NCI-H82 treated with DMSO at 0.1 percent for 48 hours (cell line): Measurements from ENCODE around the gene DOK1.
A peak's percentile ranks its signal among the peaks of the same experiment; 100 is the strongest.

Experiments
- DNase-seq: peaks from one replicate; lab custom pipeline; 2025; ENCODE audit not compliant: unreplicated experiment; lab: John Stamatoyannopoulos, UW

DOK1 gene

DNA sequence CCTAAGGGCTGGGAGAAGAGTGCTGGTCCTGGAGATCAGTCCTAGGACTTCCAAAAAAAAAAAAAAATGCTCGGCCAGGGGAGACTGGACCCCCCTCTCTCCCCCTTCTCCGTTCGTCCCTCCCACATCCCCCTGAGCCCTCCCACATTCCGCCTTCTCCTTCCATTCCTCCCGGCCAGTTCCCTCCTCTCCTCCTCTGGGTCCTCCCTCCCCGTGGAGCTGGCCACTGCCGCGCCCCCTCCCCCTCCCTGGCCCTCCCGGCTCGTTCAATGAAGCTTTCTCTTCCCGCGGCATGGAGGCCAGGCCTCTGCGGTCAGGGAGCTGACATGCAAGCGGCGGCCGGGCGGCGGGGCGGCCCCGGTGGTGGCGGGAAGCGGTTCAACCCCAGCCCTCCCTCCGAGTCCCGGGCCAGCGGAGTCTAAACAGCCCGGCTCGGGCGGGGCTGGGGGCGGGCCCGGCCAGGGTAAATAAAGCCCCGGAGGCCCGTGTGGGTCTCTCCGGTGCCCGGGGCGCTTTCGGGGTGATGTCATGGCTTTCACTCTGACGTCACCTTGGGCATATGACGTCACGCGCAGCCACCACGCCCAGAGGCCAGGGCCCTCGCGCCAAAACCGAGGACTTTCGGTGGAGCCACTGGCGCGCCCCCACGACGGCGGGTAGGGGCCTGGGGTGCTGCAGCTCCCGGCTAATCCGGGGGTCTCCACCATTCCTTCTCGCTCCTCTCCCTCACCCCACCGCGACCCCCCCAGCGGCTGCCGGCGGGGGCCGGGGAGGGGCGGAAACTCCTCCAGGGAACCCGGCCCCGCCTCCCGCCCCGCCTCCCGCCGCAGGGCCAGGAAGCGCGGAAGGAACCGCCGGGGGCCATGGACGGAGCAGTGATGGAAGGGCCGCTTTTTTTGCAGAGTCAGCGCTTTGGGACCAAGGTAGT lies at the start of gene DOK1, which contains the start of gene LOXL3:
Gene DOK1 (plus strand): TSS at position 829 of the 928 bp plus-strand sequence. CDS start 35 bp downstream, at position 864.
Gene LOXL3 (minus strand): TSS at position 51 of the 928 bp plus-strand sequence. CDS start 1,308 bp downstream, outside the sequence.
- DNase-seq, result peak; percentile 53

DNA sequence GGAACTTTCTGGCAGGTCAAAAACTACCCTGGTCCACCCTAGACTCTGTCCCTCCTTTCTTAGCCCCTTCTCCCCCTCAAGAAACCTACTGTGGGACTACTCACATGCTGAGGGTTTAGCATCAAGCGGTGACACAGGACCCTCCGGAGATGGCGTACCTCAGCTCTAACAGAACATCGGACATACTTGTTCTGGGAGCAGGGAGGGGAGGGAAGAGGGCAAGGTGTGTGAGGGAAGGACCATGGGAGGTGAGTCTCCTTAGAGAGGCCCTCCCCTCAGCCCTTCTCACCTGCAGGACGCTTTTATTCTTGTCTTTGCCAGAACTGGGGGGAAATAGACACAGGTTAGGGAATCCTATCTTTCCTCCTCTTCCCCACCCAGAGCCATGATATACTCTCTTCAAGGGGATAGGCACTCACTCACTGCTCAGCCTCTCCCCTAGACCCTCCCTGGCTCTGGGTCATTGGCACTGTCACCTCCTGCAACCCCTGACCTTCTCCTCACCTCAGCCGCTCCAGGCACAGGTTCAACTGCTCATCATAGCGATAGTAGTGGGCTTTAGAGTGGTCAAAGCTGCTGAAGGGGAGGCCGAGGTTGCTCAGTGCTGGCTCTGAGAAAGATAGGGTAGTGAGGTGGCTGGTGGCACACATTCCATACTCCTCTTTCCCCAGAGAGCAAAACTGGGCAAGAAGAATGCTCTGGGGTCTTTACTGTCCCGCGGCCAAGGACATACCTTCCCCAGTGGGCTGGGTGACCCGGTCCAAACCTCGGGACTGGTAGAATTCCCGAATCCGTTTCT lies 48.9 kb upstream of the DOK1 start:
- DNase-seq, result no peak

DNA sequence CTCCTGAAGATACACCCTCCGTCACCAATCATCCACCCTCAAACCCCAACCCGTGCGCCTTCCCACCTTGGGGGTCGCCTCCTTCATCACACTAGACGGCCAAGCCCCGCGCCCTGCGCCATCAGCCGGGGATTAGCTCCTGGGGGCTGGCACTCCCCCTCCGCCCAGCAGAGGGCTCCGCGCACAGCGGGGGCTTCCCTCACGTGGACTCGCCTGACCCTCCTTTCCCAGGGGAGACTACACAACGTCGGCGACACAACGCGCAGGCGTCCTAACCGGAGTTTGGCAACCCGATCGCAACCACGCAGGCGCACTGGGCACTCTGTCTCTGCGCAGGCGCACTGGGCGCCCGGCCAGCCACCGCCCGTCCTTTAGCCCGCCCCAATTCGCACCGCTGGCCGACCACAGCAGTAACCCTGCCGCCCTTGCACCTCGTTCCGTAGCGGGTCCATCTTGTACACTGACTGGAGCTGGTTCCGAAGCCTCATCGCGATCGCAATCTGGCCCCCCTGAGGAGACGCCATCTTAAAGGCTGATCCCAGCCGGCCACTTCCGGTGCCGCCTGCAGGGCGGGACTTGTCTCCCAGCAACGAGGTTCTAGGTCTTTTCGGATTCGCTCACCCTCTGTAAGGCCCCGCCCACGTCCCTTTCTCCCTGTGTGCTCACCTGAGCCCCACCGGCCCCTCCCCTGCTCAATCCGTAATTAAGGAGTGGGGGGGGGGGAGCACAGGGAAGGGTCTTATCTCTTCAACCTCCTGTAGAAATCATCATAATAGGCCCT lies 47.2 kb upstream of the DOK1 start, which contains the start of gene PCGF1:
Gene PCGF1 (minus strand): TSS at position 551 of the 781 bp plus-strand sequence. CDS start 27 bp downstream, at position 524.
- peak; percentile 99 for DNase-seq

DNA sequence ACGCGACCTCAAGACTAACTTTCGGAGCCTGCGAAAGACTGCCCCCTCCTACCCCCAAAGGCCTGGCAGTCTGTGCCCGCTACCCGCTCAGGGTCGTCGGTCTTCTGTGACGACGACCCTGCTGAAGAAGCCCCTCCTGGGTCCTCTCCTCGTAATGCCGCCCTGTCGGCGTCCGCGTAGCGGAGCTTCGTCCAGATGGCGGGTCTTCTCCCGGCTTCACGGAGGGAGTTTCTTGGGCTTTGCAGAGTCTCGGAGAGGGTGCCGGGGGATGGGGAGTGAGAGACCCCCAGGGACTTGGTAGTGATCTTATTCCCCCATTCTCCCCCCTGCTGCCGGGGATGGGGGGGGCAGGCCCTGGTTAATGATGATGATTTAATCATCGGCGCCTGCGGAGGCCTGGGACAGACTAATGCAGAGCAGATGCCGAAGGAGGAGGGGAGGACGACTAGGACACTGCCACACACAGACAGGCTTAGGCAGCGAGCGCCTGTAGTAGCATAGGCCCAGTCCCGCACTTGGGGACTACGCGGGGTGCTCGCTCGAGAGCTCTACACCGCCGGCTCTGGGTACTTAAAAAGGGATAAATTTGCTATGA lies 46.5 kb upstream of the DOK1 start:
- peak; percentile 94 for DNase-seq

DNA sequence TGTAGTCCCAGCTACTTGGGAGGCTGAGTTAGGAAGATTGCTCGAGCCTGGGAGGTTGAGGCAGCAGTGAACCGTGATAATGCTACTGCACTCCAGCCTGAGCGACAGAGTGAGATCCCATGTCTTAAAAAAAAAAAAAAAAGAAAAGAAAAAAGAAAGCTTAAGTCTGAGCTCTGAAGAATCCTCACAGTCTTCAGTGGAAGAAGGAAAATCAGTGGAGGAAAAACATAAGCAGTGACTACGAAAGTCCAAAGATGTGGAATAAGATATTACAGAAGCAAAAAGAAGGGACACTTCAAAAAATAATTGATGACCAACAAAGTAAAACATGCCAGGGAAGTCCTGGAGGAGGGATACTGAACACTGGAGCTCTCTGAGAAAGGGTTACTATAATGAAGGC lies 44.2 kb upstream of the DOK1 start:
- no peak for DNase-seq

DNA sequence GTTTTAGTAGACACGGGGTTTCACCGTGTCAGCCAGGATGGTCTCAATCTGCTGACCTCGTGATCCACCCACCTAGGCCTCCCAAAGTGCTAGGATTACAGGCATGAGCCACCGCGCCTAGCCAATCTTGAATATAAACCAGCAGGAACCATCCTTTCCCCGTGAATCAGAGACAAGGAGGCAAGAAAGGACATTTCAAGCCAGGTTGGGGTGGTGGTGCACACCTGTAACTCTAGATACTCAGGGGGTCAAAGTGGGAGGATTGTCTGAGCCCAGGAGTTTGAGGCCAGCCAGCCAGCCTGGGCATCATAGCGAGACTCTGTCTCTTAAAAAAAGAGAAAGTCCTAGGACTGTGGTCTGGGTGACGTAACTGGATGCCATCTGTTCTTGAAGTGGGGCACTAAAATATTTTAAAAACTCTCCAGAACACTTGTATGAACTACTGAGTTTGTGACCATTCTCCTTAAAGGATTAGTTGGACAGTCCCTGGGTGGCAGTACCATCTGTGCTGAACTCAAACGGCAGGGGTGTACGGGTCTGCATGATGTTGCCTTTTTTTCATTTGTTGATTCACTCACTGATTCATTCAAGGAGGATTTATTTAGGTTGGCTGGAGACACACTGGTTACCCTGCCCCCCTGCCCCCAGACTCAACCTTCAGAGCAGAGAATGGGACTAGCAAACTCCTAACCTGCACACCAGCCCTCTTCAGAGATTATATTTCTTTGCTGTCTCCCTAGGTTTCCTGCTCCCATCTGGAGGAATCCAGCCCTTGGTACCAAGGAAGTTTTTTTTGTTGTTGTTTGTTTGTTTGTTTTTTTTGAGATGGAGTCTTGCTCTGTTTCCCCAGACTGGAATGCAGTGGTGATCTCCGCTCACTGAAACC lies 43.2 kb upstream of the DOK1 start:
- DNase-seq, result peak; percentile 76

DNA sequence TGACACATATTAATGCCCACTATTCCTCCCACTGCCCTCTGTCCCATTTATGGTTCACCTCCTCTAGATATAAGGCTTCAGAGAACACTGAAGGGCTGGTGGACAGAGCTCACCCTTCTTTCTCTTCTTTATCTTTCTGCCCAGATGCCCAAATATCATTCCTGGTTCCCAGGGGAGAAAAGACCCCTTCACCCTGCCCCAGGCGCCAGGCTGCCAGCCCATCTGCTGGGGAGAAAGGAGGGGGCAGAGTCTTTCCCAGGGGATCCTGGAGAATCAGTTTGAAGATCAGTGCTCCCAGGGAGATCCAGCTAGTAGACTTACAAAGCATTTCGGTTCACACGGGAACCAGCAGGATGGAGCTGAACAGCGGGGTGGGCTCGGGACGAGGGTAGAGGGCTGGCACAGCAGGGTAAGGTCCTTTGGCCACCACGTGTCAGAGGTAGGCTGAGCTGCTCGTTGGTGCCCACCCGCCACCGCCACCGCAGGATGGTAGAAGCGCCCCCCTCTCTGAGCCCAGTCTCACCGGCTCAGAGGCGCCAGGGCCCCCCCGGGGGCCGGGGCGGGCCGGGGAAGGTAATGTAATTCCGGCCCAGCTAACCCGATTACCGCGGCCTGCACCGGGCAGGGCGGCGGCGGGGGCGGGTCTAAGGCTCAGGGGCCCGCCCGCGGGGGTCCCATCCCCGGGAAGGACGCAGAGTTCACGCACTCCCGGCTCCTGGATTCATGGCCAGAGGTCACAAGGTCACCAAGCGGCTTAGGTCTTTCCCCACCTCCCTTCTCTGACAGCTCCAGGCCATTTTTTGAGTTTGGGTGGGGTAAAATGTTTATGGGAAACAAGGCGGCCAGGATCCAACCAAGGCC lies 41.5 kb upstream of the DOK1 start:
- DNase-seq, result peak; percentile 86

DNA sequence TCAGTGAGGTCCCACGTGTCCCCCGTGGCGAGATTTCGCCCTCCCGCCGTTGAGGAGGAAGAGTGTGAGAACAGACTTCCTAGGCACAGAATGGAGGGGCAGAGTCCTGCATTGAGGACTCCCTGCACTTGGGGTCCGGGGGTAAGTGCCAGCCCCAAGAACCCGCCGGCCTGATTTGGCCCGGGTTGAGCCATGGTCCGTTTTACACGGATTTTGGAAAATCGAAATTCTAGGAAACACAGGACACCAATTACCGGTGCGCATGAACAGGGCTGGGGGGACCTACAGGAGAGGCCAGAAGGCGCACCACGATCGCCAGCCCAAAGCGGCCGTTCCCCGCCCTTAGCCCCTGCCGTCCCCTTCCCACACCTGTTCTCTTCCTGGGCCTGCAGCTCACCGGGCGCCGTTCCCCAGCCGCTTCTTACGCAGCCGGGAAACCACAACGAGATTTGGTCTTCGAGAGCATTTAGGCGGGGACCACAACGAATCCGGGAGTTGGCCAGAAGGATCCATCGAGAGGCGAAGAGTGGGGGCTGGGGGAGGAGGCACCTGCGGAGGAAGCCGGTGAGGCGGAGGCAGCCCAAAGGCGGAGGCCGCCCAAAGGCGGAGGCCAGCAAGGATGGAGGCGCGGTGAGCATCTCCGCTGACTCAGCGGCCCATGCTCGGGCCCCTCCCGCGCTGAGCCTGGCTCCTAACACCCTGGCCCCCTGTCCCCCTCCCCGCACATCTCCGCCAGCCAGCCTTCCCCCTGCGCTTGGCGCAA lies 40.7 kb upstream of the DOK1 start:
- DNase-seq, result peak; percentile 81

DNA sequence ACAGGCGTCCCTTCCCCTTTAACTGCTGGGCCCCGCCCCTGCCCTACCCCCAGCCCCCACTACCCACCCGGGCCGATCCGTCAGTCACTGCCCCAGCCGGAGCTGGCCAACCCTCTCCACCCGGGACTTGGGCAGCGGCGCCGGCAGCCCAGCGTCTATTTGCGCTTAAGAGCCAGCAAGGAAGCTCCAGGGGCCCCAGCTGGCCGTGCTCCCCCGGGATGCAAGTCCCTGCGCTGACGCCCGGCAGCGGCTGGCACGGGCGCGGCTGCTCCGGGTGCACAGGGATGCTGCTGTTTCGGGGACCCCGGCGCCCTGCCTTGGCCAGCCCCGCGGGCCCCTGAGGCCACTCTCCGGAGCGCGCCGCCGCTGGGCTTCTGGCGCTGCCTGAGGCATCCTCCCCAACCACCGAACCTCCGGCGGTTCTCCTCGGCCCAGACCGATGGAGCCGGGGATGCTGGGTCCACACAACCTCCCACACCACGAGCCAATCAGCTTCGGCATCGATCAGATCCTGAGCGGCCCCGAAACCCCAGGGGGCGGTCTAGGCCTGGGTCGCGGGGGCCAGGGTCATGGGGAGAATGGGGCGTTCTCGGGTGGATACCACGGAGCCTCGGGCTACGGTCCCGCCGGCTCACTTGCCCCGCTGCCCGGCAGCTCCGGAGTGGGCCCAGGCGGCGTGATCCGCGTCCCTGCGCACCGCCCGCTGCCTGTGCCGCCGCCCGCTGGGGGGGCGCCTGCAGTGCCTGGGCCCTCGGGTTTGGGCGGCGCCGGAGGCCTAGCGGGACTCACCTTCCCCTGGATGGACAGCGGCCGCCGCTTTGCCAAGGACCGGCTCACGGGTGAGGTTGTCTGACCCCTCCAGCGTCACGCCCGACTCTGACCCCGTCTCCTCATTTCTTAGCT lies 39.9 kb upstream of the DOK1 start, which contains the start of gene TLX2:
Gene TLX2 (plus strand): TSS at position 83 of the 903 bp plus-strand sequence. CDS start 357 bp downstream, at position 440.
- no peak for DNase-seq

DNA sequence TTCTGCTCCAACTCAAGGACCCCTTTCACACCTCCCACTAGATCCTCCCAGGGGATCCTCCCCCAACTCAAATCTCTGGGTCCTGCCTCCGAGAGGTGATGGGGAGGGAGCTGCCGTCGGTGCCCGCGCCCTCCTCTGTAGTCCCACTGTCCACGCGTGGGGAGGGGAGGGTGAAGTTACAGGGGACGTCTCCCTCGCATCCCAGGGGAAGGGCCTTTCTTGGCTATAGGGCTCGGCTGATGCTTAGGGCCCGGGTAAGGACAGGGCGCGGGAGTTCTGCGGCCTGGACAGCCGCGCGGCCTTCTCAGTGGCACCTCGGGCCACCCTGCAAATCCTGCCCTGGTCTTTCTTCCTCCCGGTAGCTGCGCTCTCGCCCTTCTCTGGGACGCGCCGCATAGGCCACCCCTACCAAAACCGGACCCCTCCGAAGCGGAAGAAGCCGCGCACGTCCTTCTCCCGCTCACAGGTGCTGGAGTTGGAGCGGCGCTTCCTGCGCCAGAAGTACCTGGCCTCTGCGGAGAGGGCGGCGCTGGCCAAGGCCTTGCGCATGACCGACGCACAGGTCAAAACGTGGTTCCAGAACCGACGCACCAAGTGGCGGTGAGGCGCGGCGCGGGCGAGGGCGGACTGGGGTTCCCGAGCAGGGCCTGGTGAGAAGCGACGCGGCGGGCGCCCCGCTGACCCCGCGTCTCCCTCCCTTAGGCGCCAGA lies 39.1 kb upstream of the DOK1 start:
- no peak for DNase-seq

DNA sequence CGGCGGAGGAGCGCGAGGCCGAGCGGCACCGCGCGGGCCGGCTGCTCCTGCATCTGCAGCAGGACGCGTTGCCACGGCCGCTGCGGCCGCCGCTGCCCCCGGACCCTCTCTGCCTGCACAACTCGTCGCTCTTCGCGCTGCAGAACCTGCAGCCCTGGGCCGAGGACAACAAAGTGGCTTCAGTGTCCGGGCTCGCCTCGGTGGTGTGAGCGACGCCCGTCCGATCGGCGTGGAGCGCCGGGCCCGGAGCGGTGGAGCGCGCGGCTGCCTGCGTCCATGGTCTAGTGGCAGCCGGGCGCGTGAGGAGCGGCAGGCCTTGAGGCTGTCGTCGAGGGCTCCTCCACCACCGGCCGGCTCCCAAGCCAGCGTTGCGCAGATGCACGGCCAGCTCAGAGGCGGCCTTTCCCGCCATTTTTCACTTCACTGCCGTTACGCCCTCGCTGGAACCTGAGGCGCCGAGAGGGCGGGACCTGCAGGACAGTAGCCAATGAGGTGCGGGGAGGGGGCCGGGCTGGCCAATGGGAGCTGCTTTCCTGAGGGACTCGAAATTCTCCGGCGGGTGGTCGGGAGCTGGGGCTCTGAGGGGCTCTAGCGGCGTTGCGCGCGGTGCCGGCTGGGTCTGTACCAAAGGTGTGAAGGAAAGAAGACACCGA lies 38.4 kb upstream of the DOK1 start:
- peak; percentile 23 for DNase-seq

DNA sequence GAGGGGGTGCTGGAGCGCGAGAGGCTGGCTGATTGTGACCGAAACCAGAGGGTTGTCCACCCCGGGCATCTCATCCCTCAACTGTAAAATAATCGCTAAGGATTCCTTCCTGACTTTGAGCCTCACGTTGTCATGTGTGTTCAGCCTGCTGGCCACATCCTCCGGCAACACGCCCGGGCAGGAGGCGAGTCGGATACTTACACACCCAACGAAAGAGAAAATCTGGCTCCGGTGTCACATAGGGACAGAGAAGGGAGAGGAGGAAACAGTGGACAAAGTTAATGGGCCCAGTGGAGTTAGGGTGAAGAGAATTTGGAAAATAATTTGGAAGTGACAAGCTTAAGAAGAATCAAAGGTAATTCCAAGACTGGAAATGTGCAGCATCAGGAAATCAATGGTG lies 37.9 kb upstream of the DOK1 start:
- DNase-seq, result no peak

DNA sequence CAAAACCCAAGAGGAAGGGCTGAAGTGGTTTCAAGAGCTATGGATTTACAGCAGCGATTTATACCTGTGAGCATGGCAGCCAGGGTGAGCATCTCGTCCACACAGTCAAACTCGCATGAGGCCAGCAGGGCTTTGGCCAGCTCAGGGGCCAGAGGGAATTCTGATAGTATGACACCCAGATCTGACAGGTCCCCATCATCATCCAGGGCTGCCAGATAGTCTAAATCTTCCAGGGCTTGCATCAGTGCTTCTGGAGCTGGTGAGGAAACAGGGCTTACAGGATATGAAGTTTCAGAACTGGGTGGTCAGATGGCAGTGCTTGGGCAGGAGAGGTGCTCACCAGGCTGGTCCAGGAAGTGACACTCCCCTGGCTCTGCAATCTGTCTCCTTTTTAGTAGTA lies 32.0 kb upstream of the DOK1 start:
- no peak for DNase-seq

DNA sequence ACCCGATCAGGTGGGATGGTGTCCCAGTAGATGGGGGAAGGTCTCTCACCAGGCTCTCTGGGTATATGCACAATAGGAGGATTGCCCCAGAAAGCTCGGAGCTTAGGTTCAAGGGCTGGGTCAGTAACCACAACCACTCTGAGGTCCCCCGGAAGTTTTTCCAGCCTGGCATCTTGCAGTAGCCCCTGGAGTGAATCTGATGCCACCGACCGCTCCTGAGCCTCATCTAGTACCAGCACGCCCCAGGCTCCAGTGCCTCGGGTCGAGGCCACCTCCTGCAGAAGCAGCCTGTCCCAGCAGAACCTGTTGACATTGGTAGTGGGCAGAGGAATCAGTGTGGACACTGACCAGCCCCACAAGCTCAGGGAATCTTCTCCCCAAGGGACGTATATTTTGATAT lies 30.5 kb upstream of the DOK1 start:
- no peak for DNase-seq

DNA sequence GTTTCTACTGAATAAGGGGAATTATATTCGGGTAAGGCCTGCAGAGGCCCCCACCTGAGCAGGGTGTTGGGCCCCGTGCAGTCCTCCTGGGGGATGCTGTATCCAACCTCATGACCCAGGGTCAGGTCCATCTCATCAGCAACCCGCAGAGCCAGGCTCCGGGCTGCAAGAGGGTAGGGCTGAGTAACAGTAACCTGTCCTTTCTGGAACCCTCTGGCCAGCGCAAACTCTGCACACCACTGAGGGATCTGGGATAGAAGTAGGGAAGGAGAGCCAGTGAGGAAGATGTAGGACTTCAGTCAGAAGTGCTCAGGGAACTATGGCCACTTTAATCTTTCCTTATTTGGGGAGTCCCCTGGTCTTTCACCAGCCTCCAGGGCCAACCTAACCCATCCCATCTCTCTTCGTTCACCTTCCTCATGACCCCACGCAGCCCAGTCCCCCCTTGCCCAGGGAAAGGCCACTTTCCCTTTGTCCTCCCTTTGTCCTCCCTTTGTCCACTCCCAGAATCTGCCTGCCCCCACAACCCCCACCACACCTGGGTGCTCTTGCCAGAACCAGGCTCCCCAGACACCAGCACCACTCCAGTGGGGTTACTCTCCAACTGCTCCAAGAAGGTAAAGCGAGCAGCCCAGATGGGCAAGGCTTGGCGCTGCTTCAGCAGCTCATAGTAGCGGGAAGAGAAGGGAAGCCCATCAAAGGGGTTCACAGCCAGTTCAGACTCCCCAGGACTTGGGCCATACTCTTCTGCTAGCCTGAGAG lies 29.4 kb upstream of the DOK1 start:
- no peak for DNase-seq
